Measurements from ENCODE around the gene ENTREP3. TPM values are rescaled to one million over a fixed set of nuclear protein-coding genes. Genes with fewer than 3 reads are reported as not detected.

ENTREP3 gene
- total and polyA plus RNA-seq, 2 donors (not counting 3 experiments of a cell fraction or from before 2014, with no cell fraction given): 27.4 to 62.7 TPM

DNA sequence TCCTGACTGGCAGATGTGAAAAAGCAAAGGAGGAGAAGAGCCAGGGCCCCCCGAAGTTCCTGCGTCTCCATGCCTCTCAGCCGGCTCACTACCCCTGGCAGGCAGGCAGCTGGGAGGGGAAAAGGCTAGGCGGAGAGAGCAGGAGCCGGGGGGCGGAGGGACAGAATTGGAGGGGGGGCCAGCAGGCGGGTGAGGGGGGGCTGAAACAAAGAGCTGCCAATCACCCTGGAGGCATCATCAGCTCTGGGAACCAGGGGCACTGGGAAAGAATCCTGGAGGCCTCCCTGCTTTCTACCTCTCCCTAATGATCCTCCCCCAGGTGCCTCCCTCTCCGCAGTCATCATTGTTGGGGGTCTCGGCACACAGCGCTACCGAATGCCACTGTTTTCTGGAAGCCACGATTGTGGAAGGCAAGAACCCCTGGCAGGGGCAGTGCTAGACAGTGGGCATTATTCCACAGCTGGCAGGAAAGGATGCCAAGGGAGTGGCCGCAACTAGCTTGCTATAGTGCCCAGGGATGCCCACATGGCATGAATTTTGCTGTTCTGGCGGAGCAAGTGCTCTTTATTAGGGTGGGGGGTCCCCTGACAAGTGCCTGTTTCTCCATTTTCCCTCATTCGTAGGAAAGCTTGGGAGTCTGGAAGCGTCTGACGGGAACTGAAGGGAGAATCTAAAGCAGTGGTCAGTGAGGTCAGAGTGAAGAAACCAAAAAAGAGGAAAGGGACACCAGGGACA, 47.3 kb downstream of the ENTREP3 start, which contains the start of gene THBS3:
Gene THBS3 (minus strand): TSS at position 92 of the 735 bp plus-strand sequence. CDS start 21 bp downstream, at position 71.
- Histone ChIP-seq H4K20me1 (replicated peaks; ENCODE audit: control insufficient read depth, extremely low read depth, insufficient read depth, low read length) (no peaks in the 10 kb centered on the region), H2AFZ (ENCODE audit: low read depth, low read length) (peak within 1 kb of the TSS; percentile 58), H3K27me3 (ENCODE audit: control insufficient read depth in 2 of 2, insufficient read depth in 2 of 2, low read length in 2 of 2) (no peaks in the 10 kb centered on the region), H3K4me2 (ENCODE audit: insufficient read depth, low read length) (peak within 1 kb of the TSS; percentile 71), H3K9me1 (replicated peaks; ENCODE audit: control insufficient read depth, extremely low read depth, insufficient read depth, low read length) (no peaks in the 10 kb centered on the region), H3K36me3 (ENCODE audit: control insufficient read depth in 2 of 2, extremely low read depth in 1 of 2, insufficient read depth in 2 of 2, low read length in 2 of 2) (no peaks in the 10 kb centered on the region), H3K4me1 (ENCODE audit: control insufficient read depth, extremely low read depth, insufficient read depth, low read length) (peaks cover 21% of the 10 kb centered on the region), H3K4me3 (replicated peaks in 1 of 3; ENCODE audit: insufficient read depth in 1 of 3, low read depth in 1 of 3, low read length in 3 of 3) (peak within 1 kb of the TSS; percentile 30 to 92 (median 59)), H3K9me3 (replicated peaks; ENCODE audit: control insufficient read depth, insufficient read depth, low read length) (no peaks in the 10 kb centered on the region), H3K79me2 (ENCODE audit: control insufficient read depth, insufficient read depth, low read length) (peaks cover 2% of the 10 kb centered on the region), H3K27ac (ENCODE audit: insufficient read depth, low read depth, low read length) (peak within 1 kb of the TSS; percentile 87), H3K9ac (replicated peaks; ENCODE audit: extremely low read depth, insufficient read depth, low read length) (peak within 1 kb of the TSS; percentile 96)
- FAIRE-seq (peak; percentile 67), DNase-seq (ENCODE audit: low read depth, low spot score) (peak; percentile 23)
- dilution Hi-C loops (cut with MboI; ENCODE audit: extremely low pct_ligation_motif_present, low sequenced_read_pairs) (no loop called here), intact Hi-C loops (cut with micrococcal nuclease) (loop anchor here (1.0 to 5.0 kb wide), 6 partner anchors 15 to 384 kb away; partner anchors contain the start of gene FDPS)
- TF ChIP-seq FOS (IDR thresholded peaks at IDR 0.05; ENCODE audit: borderline replicate concordance, insufficient read depth, low read length): no peak
- TSS peak; percentile 58 for BruUV-seq (replicated peaks)
- ChIA-PET POLR2A (interaction anchor here (0.6 to 1.3 kb wide), 2 partner anchors 10 to 68 kb away, joined by 3 to 8 read pairs; no protein-coding TSS in a partner anchor), CTCF (interaction anchor here (1.0 to 4.3 kb wide), 11 partner anchors 8 to 440 kb away, joined by 3 to 69 read pairs (median 9); no protein-coding TSS in a partner anchor)

DNA sequence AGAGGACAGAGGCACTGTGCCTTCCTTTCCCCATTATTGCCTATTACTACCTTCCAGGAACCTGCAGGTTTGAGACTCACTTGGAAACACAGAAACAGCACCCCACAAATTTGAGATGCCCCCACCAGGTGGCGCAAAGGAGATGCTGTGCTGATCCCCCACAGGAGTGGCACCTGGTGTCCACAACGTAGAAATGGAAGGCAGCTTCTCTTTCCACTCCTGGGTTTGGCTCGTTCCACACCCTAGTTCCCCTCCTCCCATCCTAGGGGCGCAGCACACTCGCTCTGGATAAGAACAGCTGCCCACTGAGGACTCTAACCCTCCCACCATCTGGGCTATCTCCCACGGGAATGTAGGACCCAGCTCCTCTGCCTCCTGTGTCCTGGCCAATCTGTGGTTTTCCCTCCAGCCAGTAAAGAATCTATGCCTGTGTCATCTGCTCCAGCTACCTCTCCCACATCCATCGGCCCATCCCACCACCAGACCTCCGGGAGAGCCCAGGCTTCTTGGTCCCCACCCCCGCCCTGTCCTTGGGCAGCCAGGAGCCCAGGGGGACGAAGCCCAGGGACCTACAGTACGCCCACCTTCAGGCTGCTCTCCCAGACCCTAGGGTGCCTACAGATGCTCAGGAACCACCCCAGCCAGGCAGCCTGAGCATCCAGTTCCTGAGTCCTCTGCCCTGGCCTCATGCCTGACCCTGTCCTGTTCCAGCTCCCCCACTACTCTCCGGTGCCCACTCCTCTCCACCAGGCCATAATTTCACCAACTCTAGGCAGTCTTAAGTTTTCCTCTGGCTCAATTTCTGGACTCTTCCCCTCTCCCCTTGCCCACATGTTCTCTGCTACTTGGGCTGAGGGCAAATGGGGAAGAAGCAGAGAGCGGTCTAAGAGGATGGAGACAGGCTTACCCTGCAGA, 48.1 kb downstream of the ENTREP3 start:
- ChIA-PET POLR2A (interaction anchor here (0.6 to 1.3 kb wide), 2 partner anchors 11 to 68 kb away, joined by 3 to 8 read pairs; no protein-coding TSS in a partner anchor), CTCF (interaction anchor here (0.7 to 4.3 kb wide), 21 partner anchors 9 to 441 kb away, joined by 3 to 69 read pairs (median 7); partner anchors contain the start of gene KRTCAP2)
- Histone ChIP-seq H3K79me2 (ENCODE audit: control insufficient read depth, insufficient read depth, low read length) (peaks cover 2% of the 10 kb centered on the region), H4K20me1 (replicated peaks; ENCODE audit: control insufficient read depth, extremely low read depth, insufficient read depth, low read length) (no peaks in the 10 kb centered on the region), H3K9me1 (replicated peaks; ENCODE audit: control insufficient read depth, extremely low read depth, insufficient read depth, low read length) (no peaks in the 10 kb centered on the region), H3K9ac (replicated peaks; ENCODE audit: extremely low read depth, insufficient read depth, low read length) (peak overlapping the region; percentile 30), H3K27ac (ENCODE audit: insufficient read depth, low read depth, low read length) (no peak overlapping the region), H2AFZ (ENCODE audit: low read depth, low read length) (peak overlapping the region; percentile 49), H3K4me3 (replicated peaks in 1 of 3; ENCODE audit: insufficient read depth in 1 of 3, low read depth in 1 of 3, low read length in 3 of 3) (no peak overlapping the region), H3K4me2 (ENCODE audit: insufficient read depth, low read length) (peak overlapping the region; percentile 23), H3K36me3 (ENCODE audit: control insufficient read depth in 2 of 2, extremely low read depth in 1 of 2, insufficient read depth in 2 of 2, low read length in 2 of 2) (no peaks in the 10 kb centered on the region), H3K4me1 (ENCODE audit: control insufficient read depth, extremely low read depth, insufficient read depth, low read length) (peaks cover 21% of the 10 kb centered on the region), H3K9me3 (replicated peaks; ENCODE audit: control insufficient read depth, insufficient read depth, low read length) (no peaks in the 10 kb centered on the region), H3K27me3 (ENCODE audit: control insufficient read depth in 2 of 2, insufficient read depth in 2 of 2, low read length in 2 of 2) (no peaks in the 10 kb centered on the region)
- FAIRE-seq (peak; percentile 94), DNase-seq (ENCODE audit: low read depth, low spot score) (peak; percentile 81)
- TF ChIP-seq EZH2 (IDR thresholded peaks at IDR 0.05; ENCODE audit: borderline replicate concordance, low read depth, low read length, severe bottlenecking): no peak
- TF ChIP-seq, protein P1, sequence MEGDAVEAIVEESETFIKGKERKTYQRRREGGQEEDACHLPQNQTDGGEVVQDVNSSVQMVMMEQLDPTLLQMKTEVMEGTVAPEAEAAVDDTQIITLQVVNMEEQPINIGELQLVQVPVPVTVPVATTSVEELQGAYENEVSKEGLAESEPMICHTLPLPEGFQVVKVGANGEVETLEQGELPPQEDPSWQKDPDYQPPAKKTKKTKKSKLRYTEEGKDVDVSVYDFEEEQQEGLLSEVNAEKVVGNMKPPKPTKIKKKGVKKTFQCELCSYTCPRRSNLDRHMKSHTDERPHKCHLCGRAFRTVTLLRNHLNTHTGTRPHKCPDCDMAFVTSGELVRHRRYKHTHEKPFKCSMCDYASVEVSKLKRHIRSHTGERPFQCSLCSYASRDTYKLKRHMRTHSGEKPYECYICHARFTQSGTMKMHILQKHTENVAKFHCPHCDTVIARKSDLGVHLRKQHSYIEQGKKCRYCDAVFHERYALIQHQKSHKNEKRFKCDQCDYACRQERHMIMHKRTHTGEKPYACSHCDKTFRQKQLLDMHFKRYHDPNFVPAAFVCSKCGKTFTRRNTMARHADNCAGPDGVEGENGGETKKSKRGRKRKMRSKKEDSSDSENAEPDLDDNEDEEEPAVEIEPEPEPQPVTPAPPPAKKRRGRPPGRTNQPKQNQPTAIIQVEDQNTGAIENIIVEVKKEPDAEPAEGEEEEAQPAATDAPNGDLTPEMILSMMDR (IDR thresholded peaks at IDR 0.05; ENCODE audit: extremely low read depth in 1 of 2, insufficient read depth in 1 of 2, low read depth in 1 of 2, low read length in 2 of 2): peak; percentile 83 to 84
- peak; percentile 42 for TF ChIP-seq POLR2A (IDR thresholded peaks at IDR 0.05; ENCODE audit: low read depth, low read length)
- TF ChIP-seq, protein P2, sequence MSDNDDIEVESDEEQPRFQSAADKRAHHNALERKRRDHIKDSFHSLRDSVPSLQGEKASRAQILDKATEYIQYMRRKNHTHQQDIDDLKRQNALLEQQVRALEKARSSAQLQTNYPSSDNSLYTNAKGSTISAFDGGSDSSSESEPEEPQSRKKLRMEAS (IDR thresholded peaks at IDR 0.05; ENCODE audit: insufficient read depth, insufficient read length): no peak
- no peak for TF ChIP-seq MYC (IDR thresholded peaks at IDR 0.05; ENCODE audit: low read depth, low read length)
- no peak for TF ChIP-seq GATA2 (IDR thresholded peaks at IDR 0.05; ENCODE audit: insufficient read depth, insufficient read length, low read depth, low read length)
- TF ChIP-seq FOS (IDR thresholded peaks at IDR 0.05; ENCODE audit: borderline replicate concordance, insufficient read depth, low read length): no peak
- TF ChIP-seq JUN (IDR thresholded peaks at IDR 0.05; ENCODE audit: borderline replicate concordance, insufficient read depth, insufficient read length, low read depth): no peak
- TF ChIP-seq POLR2AphosphoS5 (IDR thresholded peaks at IDR 0.05; ENCODE audit: insufficient read depth, low read depth, low read length): no peak
- no TSS peak for BruUV-seq (replicated peaks)
- dilution Hi-C loops (cut with MboI; ENCODE audit: extremely low pct_ligation_motif_present, low sequenced_read_pairs) (no loop called here), intact Hi-C loops (cut with micrococcal nuclease) (loop anchor here (1.0 to 5.0 kb wide), 3 partner anchors 19 to 385 kb away; no protein-coding TSS in a partner anchor)

All from endothelial cell of umbilical vein (primary cell).